Measurements from ENCODE around the gene IMMP1L.

The IMMP1L gene

DNA sequence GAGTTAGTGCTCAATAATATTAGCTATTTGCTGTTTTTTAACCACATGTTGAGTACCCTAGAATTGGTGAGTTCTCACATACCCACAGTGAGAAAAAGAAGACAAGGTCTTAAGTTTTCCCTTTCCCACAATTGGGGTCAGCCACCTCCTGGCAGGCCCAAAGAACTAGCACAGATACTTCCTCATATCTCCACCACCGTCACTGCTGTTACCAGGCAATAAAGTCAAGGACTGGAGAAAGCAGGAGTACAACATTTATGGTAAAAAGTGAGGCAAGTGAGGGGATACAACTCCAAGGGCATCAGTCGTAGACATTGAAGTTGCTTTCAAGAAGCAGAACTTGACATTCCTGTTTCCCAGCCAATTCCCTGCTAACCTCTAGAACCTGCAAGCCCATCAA is 19.8 kb upstream of the IMMP1L start:
- TF ChIP-seq, protein P1, sequence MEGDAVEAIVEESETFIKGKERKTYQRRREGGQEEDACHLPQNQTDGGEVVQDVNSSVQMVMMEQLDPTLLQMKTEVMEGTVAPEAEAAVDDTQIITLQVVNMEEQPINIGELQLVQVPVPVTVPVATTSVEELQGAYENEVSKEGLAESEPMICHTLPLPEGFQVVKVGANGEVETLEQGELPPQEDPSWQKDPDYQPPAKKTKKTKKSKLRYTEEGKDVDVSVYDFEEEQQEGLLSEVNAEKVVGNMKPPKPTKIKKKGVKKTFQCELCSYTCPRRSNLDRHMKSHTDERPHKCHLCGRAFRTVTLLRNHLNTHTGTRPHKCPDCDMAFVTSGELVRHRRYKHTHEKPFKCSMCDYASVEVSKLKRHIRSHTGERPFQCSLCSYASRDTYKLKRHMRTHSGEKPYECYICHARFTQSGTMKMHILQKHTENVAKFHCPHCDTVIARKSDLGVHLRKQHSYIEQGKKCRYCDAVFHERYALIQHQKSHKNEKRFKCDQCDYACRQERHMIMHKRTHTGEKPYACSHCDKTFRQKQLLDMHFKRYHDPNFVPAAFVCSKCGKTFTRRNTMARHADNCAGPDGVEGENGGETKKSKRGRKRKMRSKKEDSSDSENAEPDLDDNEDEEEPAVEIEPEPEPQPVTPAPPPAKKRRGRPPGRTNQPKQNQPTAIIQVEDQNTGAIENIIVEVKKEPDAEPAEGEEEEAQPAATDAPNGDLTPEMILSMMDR (IDR thresholded peaks at IDR 0.05): no peak

DNA sequence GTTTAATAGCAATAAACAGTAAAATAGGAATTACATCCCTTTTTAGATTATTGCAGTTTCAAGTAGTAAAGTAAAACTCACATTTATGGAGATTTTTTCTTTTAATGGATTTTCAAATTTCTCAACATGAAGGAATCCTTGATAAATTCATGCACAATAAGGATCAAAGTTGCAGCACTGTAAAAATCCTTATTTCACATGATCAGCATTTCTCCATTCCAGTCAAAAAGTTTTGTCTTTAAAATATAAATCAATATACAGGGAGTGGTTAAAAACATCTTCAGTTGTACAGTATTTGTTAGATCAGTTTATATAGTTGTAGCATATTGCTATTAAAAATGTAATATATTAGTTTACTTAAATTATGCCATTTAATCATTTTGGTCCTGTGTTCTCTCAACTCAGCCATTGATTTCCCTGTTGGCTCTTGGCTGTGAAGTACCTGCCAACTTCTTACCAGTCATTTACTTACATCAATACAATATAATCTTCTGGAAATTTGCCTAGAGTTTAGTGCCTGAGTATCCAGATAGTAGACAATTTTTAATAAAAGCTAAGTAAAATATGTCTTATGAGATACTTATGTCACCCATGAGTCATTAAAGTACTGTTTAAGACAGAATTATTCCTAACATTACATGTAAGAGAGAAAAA is 12.2 kb upstream of the IMMP1L start:
- TF ChIP-seq, protein P1 (IDR thresholded peaks at IDR 0.05): no peak

DNA sequence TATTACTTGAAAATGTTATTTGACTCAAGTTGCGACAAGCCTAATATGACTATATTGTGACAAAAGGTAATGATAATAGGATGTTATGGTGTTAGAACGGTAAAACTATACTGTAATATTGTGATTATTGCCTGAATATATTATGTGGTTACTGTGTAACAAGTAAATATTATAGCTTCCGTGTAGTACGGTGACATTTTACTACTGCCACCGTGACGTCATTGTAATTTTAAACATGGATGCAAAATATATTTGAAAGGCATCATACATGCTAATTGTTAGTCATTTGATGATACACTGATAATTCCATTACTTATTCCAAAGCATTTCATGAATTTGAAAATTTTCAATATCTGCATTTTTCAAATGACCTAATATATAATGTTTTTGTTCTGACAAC is 2.7 kb upstream of the IMMP1L start:
- TF ChIP-seq, protein P1 (IDR thresholded peaks at IDR 0.05): no peak

DNA sequence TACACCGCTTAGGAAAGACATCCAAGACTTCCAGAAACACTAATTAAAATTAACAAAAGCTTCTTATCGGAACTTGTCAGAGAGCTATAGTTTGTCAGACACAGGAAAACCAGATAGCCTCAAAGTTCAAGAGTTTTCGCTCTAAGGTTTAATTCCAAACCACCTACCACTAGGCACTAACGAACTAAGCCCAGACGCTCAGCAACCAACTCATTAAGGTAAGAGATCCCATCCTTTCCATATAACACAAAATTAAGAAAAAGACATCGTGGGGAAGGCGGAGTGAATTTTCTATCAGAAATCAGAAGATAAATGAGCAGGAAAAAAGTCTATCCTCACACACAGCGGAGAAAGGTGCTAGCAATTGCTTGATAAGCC is 382 bp downstream of the IMMP1L start:
- TF ChIP-seq, protein P1 (IDR thresholded peaks at IDR 0.05): no peak

DNA sequence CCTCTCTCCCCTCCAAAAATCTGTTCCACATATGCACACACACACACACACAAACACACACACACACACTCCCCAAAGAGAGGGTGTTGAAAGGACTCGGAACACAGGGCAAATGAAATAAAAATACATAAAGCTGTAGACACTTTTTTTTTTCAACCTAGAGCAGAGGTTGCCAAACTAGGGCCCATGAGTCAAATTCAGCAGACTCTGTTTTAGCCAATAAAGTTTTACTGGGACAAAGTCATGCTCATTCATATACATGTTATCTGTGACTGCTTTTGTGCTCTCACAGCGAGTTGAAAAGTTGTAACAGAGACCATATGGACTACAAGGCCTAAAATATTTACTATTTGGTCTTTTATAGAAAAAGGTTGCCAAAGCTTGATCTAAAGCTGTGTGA is 8.9 kb downstream of the IMMP1L start:
- TF ChIP-seq, protein P1 (IDR thresholded peaks at IDR 0.05): no peak

DNA sequence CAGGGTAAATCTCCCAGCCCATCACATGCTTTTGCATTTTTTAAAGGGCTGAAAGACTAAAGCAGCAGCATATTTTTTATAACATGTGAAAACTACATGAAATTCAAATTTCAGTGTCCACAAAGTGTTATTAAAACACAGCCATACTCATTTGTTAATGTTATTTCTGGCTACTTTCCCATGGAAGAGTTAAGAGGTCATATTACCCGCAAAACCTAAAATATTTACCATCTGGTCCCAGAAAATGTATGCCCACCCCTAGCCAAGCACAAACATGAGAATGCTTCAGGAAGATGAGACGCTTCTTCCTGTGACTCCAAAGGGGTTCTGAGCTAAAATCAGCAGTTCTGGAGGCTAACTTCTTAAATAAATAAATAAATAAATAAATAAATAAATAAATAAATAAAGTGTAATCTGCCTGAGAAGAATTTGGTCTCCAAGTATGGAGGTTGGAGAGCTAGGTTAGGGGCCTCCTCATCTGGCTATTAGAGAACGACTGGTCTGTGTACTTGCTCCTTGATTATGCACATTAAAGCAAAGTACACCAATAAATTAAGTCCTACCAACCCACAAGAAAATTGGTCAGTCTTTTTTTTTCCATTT is 9.7 kb downstream of the IMMP1L start:
- TF ChIP-seq, protein P1 (IDR thresholded peaks at IDR 0.05): no peak

DNA sequence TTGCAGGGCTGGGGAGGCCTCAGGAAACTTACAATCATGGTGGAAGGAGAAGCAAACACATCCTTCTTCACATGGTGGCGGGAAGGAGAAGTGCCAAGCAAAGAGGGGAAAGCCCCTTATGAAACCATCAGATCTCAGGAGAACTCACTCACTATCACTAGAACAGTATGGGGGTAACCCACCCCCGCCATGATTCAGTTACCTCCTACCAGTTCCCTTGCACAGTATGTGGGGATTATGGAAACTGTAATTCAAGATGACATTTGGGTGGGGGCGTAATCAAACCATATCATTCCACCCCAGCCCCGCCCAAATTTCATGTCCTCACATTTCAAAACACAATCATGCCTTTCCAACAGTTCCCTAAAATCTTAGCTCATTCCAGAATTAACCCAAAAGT is 16.2 kb downstream of the IMMP1L start:
- TF ChIP-seq, protein P1 (IDR thresholded peaks at IDR 0.05): no peak

Measured in LNCAP (cell line).